Activated CD8-positive, alpha-beta T cell treated with anti-CD3 and anti-CD28 coated beads, Interleukin-2, amount 10 ng/mL, durations not matched to agents 7 days and 5 days (primary cell): Measurements from ENCODE around the gene TBC1D4. TPM values are rescaled to one million over a fixed set of nuclear protein-coding genes. Genes with fewer than 3 reads are reported as not detected.

Experiments
- ATAC-seq: fragments of 150-1000 bp; cut with Tn5 transposase; one replicate; pipeline ENCODE4 v1.10.0; 2021; ENCODE audit warnings: moderate library complexity
- CTCF ChIA-PET: fragments of 350-600 bp; sonication (Branson Sonifier 250); formaldehyde crosslinking; loops from one replicate; lab custom pipeline; 2021; ENCODE audit warnings: antibody characterized with exemption; lab: Charles Lee
- POLR2A ChIA-PET: fragments of 350-600 bp; sonication (Branson Sonifier 250); formaldehyde crosslinking; loops from one replicate; lab custom pipeline; 2021; ENCODE audit warnings: antibody characterized with exemption; lab: Charles Lee
- DNase-seq: peaks from one replicate; pipeline ENCODE4 v3.0.0-alpha.2; 2020
- H3K27ac Mint-ChIP-seq: one replicate; pipeline ENCODE4 v1.8.0; 2021; ENCODE audit warnings: mild to moderate bottlenecking, mixed read lengths
- H3K27me3 Mint-ChIP-seq: one replicate; pipeline ENCODE4 v1.8.0; 2021; ENCODE audit warnings: low read depth, mixed read lengths
- H3K36me3 Mint-ChIP-seq: one replicate; pipeline ENCODE4 v1.8.0; 2021; ENCODE audit warnings: low read depth, mixed read lengths
- H3K4me1 Mint-ChIP-seq: one replicate; pipeline ENCODE4 v1.8.0; 2021; ENCODE audit warnings: low read depth, mixed read lengths
- H3K4me3 Mint-ChIP-seq: one replicate; pipeline ENCODE4 v1.8.0; 2021; ENCODE audit warnings: mild to moderate bottlenecking, mixed read lengths
- H3K9me3 Mint-ChIP-seq: one replicate; pipeline ENCODE4 v1.8.0; 2022; ENCODE audit warnings: mixed read lengths; ENCODE audit not compliant: insufficient read depth
- total RNA-seq, 2 experiments: library from RNA; stranded (reverse); gene quantifications; one replicate each; pipeline ENCODE4 v1.2.3, GENCODE V29; 2021

The TBC1D4 gene
- total RNA-seq, 2 experiments from 2014 or later = 12.7 to 13.4 TPM

GRCh38 chr13:75325711-75326110, 156.3 kb downstream of the TBC1D4 start:
- no peak for ATAC-seq
- H3K27ac Mint-ChIP-seq = peak overlapping the region; percentile 98

DNA sequence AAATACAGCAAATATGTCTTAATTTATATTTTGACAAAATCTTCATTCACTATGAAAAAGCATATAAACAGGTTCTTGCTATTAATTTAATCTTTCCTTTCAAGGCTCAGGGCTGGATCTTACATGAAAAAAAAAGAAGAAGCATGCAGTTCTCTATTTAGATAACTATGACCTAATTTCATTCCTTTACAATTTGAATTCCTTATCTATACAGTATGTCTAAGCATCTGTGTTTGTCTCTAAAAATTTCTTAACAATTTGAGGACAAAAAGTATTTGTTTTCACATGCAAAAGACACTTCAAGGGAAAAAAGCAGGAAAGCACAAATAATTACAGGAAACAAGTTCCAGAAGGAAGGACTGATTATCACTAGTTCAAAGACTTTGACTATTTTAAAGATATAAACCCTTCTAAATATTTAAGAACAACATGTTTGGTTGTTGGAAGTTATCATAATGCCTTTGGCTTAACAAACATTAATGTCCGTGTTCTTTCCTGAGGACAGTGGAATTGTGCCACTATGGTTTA, 157.5 kb downstream of the TBC1D4 start:
- H3K4me3 Mint-ChIP-seq = peak overlapping the region; percentile 89
- peaks cover 51% of the 10 kb centered on the region for H3K4me1 Mint-ChIP-seq
- H3K27ac Mint-ChIP-seq = peak overlapping the region; percentile 73
- H3K9me3 Mint-ChIP-seq = no peaks in the 10 kb centered on the region
- CTCF ChIA-PET = no interaction called here
- POLR2A ChIA-PET = interaction anchor here (0.7 to 1.4 kb wide), 2 partner anchors 41 to 1192 kb away, joined by 3 to 5 read pairs; no protein-coding TSS in a partner anchor
- DNase-seq = no peak
- no peak for ATAC-seq
- no peaks in the 10 kb centered on the region for H3K27me3 Mint-ChIP-seq
- H3K36me3 Mint-ChIP-seq = peaks cover 7% of the 10 kb centered on the region

More at GRCh38 chr13:75325711-75326110, 156.3 kb downstream of the TBC1D4 start:
- peaks cover 48% of the 10 kb centered on the region for H3K4me1 Mint-ChIP-seq
- CTCF ChIA-PET = interaction anchor here (0.8 to 2.8 kb wide), 13 partner anchors 10 to 1038 kb away, joined by 3 to 28 read pairs (median 5); no protein-coding TSS in a partner anchor
- POLR2A ChIA-PET = interaction anchor here (0.6 to 2.9 kb wide), 14 partner anchors 10 to 1194 kb away, joined by 3 to 72 read pairs (median 6); no protein-coding TSS in a partner anchor
- H3K9me3 Mint-ChIP-seq = no peaks in the 10 kb centered on the region
- no peaks in the 10 kb centered on the region for H3K27me3 Mint-ChIP-seq
- DNase-seq = no peak
- peaks cover 7% of the 10 kb centered on the region for H3K36me3 Mint-ChIP-seq
- peak overlapping the region; percentile 89 for H3K4me3 Mint-ChIP-seq

GRCh38 chr13:75321084-75321483, 160.9 kb downstream of the TBC1D4 start:
- ChIA-PET POLR2A (no interaction called here), CTCF (no interaction called here)
- no peak for ATAC-seq
- Mint-ChIP-seq H3K4me3 (no peak overlapping the region), H3K27me3 (no peaks in the 10 kb centered on the region), H3K9me3 (no peaks in the 10 kb centered on the region), H3K4me1 (peaks cover 65% of the 10 kb centered on the region), H3K36me3 (peaks cover 10% of the 10 kb centered on the region), H3K27ac (no peak overlapping the region)
- DNase-seq = no peak

DNA sequence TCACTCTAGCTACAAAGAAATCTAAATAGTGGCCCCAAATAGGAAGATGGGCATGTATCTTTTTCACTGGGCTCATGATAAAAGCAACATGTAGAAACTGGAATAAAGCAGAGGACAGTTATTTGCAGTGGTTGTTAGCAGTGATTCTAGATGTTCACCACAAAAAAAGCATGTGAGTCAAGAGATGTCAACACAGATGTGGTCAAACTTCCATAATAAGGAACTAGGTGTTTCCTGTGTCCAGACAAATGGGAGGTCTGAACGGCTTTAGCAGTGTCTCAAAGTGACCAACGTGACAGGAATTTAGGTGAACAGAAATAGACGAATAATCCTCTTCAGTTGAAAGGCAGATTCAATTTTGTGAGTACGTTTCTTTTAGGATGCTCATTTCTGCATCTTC, 162.7 kb downstream of the TBC1D4 start:
- CTCF ChIA-PET = interaction anchor here (1.1 to 2.8 kb wide), 2 partner anchors 8 to 39 kb away, joined by 3 to 11 read pairs; no protein-coding TSS in a partner anchor
- no peak overlapping the region for H3K4me3 Mint-ChIP-seq
- no peaks in the 10 kb centered on the region for H3K9me3 Mint-ChIP-seq
- DNase-seq = no peak
- peak overlapping the region; percentile 44 for H3K27ac Mint-ChIP-seq
- no peaks in the 10 kb centered on the region for H3K27me3 Mint-ChIP-seq
- H3K36me3 Mint-ChIP-seq = peaks cover 10% of the 10 kb centered on the region
- no peak for ATAC-seq
- POLR2A ChIA-PET = no interaction called here
- peaks cover 62% of the 10 kb centered on the region for H3K4me1 Mint-ChIP-seq

DNA sequence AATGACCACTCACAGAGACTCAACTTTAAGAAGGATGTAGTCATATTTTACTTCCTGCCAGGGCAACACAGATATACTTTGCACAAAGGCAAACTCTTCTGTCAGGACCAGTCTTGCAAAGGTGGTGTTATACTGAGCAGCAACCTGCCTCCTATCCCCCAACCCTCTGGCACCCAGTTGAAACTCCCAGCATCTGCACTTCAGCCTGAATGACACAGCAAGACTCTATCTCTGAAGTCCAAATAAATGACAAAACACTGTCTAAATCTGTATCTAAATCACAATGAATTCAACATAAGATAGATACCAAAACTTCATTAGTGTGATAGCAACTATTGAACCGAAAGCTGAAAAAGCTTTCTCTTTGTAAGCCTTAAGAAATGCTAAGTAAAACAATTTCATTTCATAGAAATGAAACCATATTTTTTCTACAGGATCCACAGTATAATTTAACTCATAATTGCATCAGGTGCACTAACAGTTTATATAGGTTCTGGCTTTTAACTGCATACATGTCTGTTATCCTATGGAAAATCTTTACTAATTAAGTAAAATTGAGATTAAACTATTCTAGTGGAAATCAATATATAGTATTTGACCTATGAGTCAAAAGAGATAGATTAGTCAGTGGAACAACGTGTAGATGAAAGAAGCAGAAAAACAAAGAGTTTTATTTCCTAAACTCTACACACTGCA, 163.7 kb downstream of the TBC1D4 start:
- ATAC-seq = peak; percentile 78
- peak; percentile 34 for DNase-seq
- Mint-ChIP-seq H3K36me3 (peaks cover 10% of the 10 kb centered on the region), H3K27me3 (no peaks in the 10 kb centered on the region), H3K27ac (peak overlapping the region; percentile 85), H3K4me3 (peak overlapping the region; percentile 38), H3K9me3 (no peaks in the 10 kb centered on the region), H3K4me1 (peaks cover 58% of the 10 kb centered on the region)
- ChIA-PET POLR2A (interaction anchor here (7.0 kb wide), 1 partner anchor 8 kb away, joined by 72 read pairs; no protein-coding TSS in a partner anchor), CTCF (interaction anchor here (1.1 to 2.8 kb wide), 3 partner anchors 9 to 47 kb away, joined by 3 to 11 read pairs (median 4); no protein-coding TSS in a partner anchor)

GRCh38 chr13:75316427-75316826, 165.5 kb downstream of the TBC1D4 start:
- peaks cover 57% of the 10 kb centered on the region for H3K4me1 Mint-ChIP-seq
- DNase-seq = no peak
- no peaks in the 10 kb centered on the region for H3K9me3 Mint-ChIP-seq
- ChIA-PET POLR2A (interaction anchor here (7.0 kb wide), 1 partner anchor 10 kb away, joined by 72 read pairs; no protein-coding TSS in a partner anchor), CTCF (interaction anchor here (1.2 to 2.8 kb wide), 6 partner anchors 10 to 56 kb away, joined by 4 to 11 read pairs (median 4); no protein-coding TSS in a partner anchor)
- H3K36me3 Mint-ChIP-seq = peaks cover 24% of the 10 kb centered on the region
- no peak overlapping the region for H3K27ac Mint-ChIP-seq
- H3K27me3 Mint-ChIP-seq = no peaks in the 10 kb centered on the region
- no peak for ATAC-seq
- H3K4me3 Mint-ChIP-seq = no peak overlapping the region

DNA sequence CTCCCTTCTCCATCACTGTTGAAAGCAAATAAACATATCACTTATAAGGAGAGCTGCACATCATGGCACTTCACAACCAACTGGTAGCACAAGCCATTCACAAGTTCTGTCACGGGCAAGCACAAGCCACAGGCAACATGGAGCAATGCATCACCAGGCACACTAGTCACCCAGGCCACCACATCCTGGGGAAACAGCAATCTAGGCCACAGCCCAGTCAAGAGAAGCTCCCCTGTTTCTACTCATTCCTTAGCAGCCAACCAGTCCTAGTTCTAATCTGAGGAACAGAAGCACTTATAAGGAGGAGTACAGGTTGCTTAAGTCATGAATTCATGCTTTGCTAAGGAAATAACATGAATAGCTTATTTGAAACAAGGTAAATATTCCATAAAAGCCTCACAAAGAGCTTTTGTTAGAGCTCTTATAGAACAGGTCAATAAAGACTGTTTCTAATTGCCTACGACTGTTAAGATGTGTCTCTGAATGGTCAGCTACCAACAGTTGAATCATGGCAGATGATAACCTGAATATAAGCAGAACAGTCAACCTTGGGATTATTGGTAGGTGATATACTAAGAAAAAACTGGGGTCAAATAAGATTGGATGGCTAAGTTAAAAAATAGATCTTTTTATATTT, 169.0 kb downstream of the TBC1D4 start:
- Mint-ChIP-seq H3K27ac (peak overlapping the region; percentile 54), H3K36me3 (peaks cover 27% of the 10 kb centered on the region), H3K4me3 (no peak overlapping the region), H3K27me3 (no peaks in the 10 kb centered on the region), H3K4me1 (peaks cover 42% of the 10 kb centered on the region), H3K9me3 (no peaks in the 10 kb centered on the region)
- ATAC-seq (peak; percentile 94), DNase-seq (peak; percentile 77)
- POLR2A ChIA-PET = interaction anchor here (1.0 to 7.0 kb wide), 2 partner anchors 13 kb away, joined by 4 to 72 read pairs; no protein-coding TSS in a partner anchor
- CTCF ChIA-PET = interaction anchor here (0.5 to 2.8 kb wide), 7 partner anchors 10 to 743 kb away, joined by 3 to 21 read pairs (median 7); no protein-coding TSS in a partner anchor

- no peak overlapping the region for H3K4me3 Mint-ChIP-seq
- H3K9me3 Mint-ChIP-seq = peaks cover 8% of the 10 kb centered on the region
- no peak overlapping the region for H3K27ac Mint-ChIP-seq
- ChIA-PET CTCF (interaction anchor here (0.9 kb wide), 1 partner anchor 48 kb away, joined by 3 read pairs; no protein-coding TSS in a partner anchor), POLR2A (interaction anchor here (1.6 kb wide), 1 partner anchor 16 kb away, joined by 6 read pairs; no protein-coding TSS in a partner anchor)
- peaks cover 22% of the 10 kb centered on the region for H3K4me1 Mint-ChIP-seq
- DNase-seq (no peak), ATAC-seq (no peak)
- no peaks in the 10 kb centered on the region for H3K27me3 Mint-ChIP-seq
- peaks cover 42% of the 10 kb centered on the region for H3K36me3 Mint-ChIP-seq
Observed at GRCh38 chr13:75309981-75310580, 171.9 kb downstream of the TBC1D4 start.

DNA sequence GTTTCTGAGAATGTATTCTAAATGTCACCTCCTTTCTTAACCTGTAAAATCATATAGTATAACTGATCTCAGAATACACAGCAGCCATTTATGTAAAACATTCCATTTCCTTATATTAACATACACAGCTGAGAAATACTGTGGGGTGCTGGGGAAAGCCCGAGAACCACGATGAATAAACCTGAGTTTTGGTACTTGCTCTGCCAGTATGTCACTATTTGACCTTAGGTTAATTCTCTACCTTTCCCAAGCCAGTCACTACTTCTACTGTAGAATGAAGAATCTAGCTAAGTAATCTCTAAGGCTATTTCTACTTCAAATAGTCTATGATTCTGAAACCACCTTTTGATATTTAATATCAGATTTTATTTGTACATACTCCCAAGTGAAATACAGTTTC, 173.7 kb downstream of the TBC1D4 start:
- DNase-seq = no peak
- Mint-ChIP-seq H3K9me3 (peaks cover 10% of the 10 kb centered on the region), H3K27me3 (no peaks in the 10 kb centered on the region), H3K27ac (no peak overlapping the region), H3K4me1 (peaks cover 16% of the 10 kb centered on the region), H3K4me3 (no peak overlapping the region), H3K36me3 (peaks cover 55% of the 10 kb centered on the region)
- POLR2A ChIA-PET = no interaction called here
- CTCF ChIA-PET = interaction anchor here (1.5 kb wide), 1 partner anchor 64 kb away, joined by 4 read pairs; no protein-coding TSS in a partner anchor
- no peak for ATAC-seq

- DNase-seq (no peak), ATAC-seq (no peak)
- Mint-ChIP-seq H3K4me3 (no peak overlapping the region), H3K27me3 (no peaks in the 10 kb centered on the region), H3K36me3 (peaks cover 48% of the 10 kb centered on the region), H3K4me1 (peaks cover 8% of the 10 kb centered on the region), H3K9me3 (peaks cover 10% of the 10 kb centered on the region), H3K27ac (no peak overlapping the region)
- CTCF ChIA-PET = interaction anchor here (1.5 kb wide), 1 partner anchor 65 kb away, joined by 4 read pairs; no protein-coding TSS in a partner anchor
- POLR2A ChIA-PET = no interaction called here
Observed at GRCh38 chr13:75307370-75307949, 174.5 kb downstream of the TBC1D4 start.
